Tibial nerve (tissue), 4 donors: ENCODE measurements around the gene AIFM3. TPM values are rescaled to one million over a fixed set of nuclear protein-coding genes. Genes with fewer than 3 reads are reported as not detected.
"Not testable (repeated sequence)": the region's sequence is repeated elsewhere in the genome, so short reads cannot be mapped to it uniquely, and the experiment has no call there.

ENCODE experiments used
- DNase-seq, 2 donors: peaks; one replicate each; pipeline ENCODE4 v3.0.0-alpha.2; 2019; ENCODE audit warnings: low spot score in 2 of 2
- H3K27ac ChIP-seq, 4 donors: fragments of 200-600 bp; sonication (generic) in 3 of 4; one replicate each; pipeline ENCODE4 v1.5.1; 2017 to 2019; ENCODE audit warnings: mild to moderate bottlenecking in 1 of 4
- H3K27me3 ChIP-seq, 2 donors: fragments of 200-600 bp; sonication (generic) in 1 of 2; one replicate each; pipeline versions ENCODE4 v1.5.1 to v1.6.0; 2017 to 2019
- H3K36me3 ChIP-seq, 3 donors: fragments of 200-600 bp; sonication (generic); one replicate each; pipeline ENCODE4 v1.5.1; 2018 to 2019
- H3K4me1 ChIP-seq, 4 donors: fragments of 200-600 bp; sonication (generic) in 3 of 4; one replicate each; pipeline ENCODE4 v1.5.1; 2017 to 2019
- H3K4me3 ChIP-seq, 4 donors: fragments of 200-600 bp; sonication (generic) in 3 of 4; one replicate each; pipeline ENCODE4 v1.5.1; 2017 to 2019; ENCODE audit warnings: mild to moderate bottlenecking in 1 of 4, moderate library complexity in 1 of 4
- H3K9me3 ChIP-seq, 4 donors: fragments of 200-600 bp; sonication (generic) in 3 of 4; one replicate each; pipeline ENCODE4 v1.5.1; 2017 to 2019
- EP300 ChIP-seq, 2 donors: sonication (generic); formaldehyde crosslinking; IDR thresholded peaks; one replicate each; pipeline ENCODE4 v1.6.1; 2017; ENCODE audit warnings: antibody characterized with exemption in 2 of 2, mild to moderate bottlenecking in 1 of 2
- POLR2A ChIP-seq, 2 donors: fragments of 450-650 bp; IDR thresholded peaks; one replicate each; pipeline ENCODE4 v1.6.1; 2017; ENCODE audit warnings: antibody characterized with exemption in 2 of 2, mild to moderate bottlenecking in 2 of 2, moderate library complexity in 2 of 2
- WGBS, 2 donors: methylation state at CpG; one replicate each; pipeline ENCODE4 v1.1.5; 2018; 5-methylcytosine and 5-hydroxymethylcytosine counted together
- total RNA-seq, 4 donors: library from RNA; depleted of rRNA; stranded (reverse); fragments of >200 nt; gene quantifications; one replicate each; pipeline ENCODE4 v1.1.0, GENCODE V29; 2016
- TF ChIP-seq, protein P1 (sequence below), 5 experiments: fragments of 200-600 bp in 3 of 5; fragments of 450-650 bp in 2 of 5; sonication (generic) in 3 of 5; IDR thresholded peaks; one replicate each; pipeline ENCODE4 v1.5.1; 2016 to 2019; ENCODE audit warnings: antibody characterized with exemption in 5 of 5, mild to moderate bottlenecking in 3 of 5, moderate library complexity in 2 of 5

Gene AIFM3
- total RNA-seq, 4 donors from 2014 or later: 0.59 to 3.1 (median 1.8) TPM

DNA sequence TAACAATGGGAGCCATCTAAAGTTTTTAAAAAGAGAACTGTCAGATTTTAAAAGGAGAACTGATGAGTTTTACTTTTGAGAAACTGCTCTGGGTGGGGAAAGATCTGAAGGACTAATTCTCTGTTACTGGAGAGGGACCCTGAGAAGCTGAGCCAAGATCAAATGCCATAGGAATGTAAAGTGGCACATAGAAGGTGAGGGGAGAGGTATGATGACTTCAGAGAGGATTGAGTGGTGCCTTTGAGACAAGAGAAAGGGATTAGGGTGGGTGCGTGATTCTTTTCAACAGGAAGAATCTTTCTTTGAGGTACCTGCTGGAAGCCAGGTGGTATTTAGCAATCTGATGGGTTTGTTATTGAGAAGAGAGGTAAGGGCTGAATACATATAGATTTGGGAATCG is 40.8 kb upstream of the AIFM3 start:
- no peak overlapping the region for H3K4me3 ChIP-seq
- TF ChIP-seq EP300 (IDR thresholded peaks at IDR 0.05) (no peak), POLR2A (IDR thresholded peaks at IDR 0.05) (no peak)
- TF ChIP-seq, protein P1, sequence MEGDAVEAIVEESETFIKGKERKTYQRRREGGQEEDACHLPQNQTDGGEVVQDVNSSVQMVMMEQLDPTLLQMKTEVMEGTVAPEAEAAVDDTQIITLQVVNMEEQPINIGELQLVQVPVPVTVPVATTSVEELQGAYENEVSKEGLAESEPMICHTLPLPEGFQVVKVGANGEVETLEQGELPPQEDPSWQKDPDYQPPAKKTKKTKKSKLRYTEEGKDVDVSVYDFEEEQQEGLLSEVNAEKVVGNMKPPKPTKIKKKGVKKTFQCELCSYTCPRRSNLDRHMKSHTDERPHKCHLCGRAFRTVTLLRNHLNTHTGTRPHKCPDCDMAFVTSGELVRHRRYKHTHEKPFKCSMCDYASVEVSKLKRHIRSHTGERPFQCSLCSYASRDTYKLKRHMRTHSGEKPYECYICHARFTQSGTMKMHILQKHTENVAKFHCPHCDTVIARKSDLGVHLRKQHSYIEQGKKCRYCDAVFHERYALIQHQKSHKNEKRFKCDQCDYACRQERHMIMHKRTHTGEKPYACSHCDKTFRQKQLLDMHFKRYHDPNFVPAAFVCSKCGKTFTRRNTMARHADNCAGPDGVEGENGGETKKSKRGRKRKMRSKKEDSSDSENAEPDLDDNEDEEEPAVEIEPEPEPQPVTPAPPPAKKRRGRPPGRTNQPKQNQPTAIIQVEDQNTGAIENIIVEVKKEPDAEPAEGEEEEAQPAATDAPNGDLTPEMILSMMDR (IDR thresholded peaks at IDR 0.05): no peak
- no peak for DNase-seq
- H3K27me3 ChIP-seq: no peaks in the 10 kb centered on the region
- 91 to 92% methylated on average over 2 of the region's 2 CpGs for WGBS, 2 donors
- no peak overlapping the region for H3K27ac ChIP-seq
- H3K36me3 ChIP-seq: no peaks in the 10 kb centered on the region
- no peaks in the 10 kb centered on the region for H3K9me3 ChIP-seq
- peaks cover 0 to 51% (median 9%) of the 10 kb centered on the region in 4 donors for H3K4me1 ChIP-seq

DNA sequence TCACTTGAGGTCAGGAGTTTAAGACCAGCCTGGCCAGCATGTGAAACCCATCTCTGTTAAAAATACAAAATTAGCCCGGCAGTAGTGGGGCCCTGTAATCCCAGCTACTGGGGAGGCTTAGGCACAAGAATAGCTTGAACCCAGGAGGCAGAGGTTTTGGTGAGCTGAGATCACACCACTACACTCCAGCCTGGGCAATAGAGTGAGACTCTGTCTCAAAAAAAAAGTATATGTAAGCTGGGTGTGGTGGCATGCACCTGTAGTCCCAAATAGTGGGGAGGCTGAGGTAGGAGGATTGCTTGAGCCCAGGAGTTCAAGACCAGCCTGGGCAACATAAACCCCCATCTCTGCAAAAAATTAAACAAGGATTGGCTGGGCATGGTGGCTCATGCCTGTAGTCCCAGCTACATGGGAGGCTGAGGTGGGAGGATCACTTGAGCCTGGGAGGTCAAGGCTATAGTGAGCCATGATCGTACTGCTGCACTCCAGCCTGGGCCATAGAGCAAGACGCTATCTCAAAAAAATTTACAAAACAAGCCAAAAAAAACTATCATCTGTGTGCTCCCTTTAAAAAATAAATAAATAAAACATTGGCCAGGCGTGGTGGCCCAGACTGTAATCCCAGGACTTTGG is 39.0 kb upstream of the AIFM3 start:
- TF ChIP-seq POLR2A (IDR thresholded peaks at IDR 0.05): no peak
- TF ChIP-seq, protein P1 (IDR thresholded peaks at IDR 0.05): no peak
- TF ChIP-seq EP300 (IDR thresholded peaks at IDR 0.05): no peak
- Histone ChIP-seq H3K36me3 (no peaks in the 10 kb centered on the region), H3K4me1 (peaks cover 0 to 50% (median 5%) of the 10 kb centered on the region in 4 donors), H3K27me3 (no peaks in the 10 kb centered on the region), H3K27ac (no peak overlapping the region), H3K9me3 (no peaks in the 10 kb centered on the region), H3K4me3 (no peak overlapping the region)
- 63 to 66% methylated on average over 4 of the region's 4 CpGs for WGBS, 2 donors
- no peak for DNase-seq

DNA sequence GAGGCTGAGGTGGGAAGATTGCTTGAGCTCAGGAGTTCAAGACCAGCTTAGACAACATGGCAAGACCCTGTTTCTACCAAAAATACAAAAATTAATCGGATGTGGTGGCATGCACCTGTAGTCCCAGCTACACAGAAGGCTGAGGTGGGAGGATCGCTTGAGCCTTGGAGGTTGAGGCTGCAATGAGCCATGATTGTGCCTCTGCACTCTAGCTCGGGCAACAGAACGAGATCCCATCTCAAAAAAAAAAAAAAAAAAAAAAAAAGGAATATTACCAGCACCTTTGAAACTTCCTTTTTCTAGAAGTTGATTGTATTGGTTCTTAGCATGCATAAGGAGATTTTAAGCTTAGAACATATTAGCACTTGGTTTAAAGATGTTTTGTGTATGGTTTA is 38.5 kb upstream of the AIFM3 start:
- Histone ChIP-seq H3K4me1 (peaks cover 0 to 50% (median 5%) of the 10 kb centered on the region in 4 donors), H3K36me3 (peaks cover 0 to 5% (median 0%) of the 10 kb centered on the region in 3 donors), H3K27ac (no peak overlapping the region), H3K4me3 (no peak overlapping the region), H3K9me3 (no peaks in the 10 kb centered on the region), H3K27me3 (no peaks in the 10 kb centered on the region)
- WGBS, 2 donors: 88 to 95% methylated on average over 4 of the region's 4 CpGs
- TF ChIP-seq EP300 (IDR thresholded peaks at IDR 0.05): no peak
- TF ChIP-seq, protein P1 (IDR thresholded peaks at IDR 0.05): no peak
- TF ChIP-seq POLR2A (IDR thresholded peaks at IDR 0.05): no peak
- DNase-seq: no peak

DNA sequence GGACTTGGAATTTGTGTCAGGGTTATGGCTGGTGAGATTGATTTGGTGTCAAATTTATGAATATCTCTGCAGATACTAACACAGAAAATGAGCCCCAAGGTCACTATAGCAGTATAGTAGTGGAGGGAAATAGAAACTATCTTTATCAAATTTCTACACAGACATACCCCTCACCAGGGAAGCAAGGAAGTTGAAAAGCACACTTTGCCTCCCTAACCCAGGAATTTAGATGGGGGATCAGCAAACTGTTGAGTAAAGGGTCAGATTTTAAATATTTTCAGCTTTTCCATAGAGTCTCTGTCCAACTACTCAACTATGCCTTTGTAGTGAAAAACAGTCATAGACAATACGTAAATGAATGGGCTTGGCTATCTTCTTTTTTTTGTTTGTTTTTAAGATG is 37.1 kb upstream of the AIFM3 start:
- Histone ChIP-seq H3K9me3 (no peaks in the 10 kb centered on the region), H3K27me3 (no peaks in the 10 kb centered on the region), H3K4me1 (peaks cover 0 to 52% (median 5%) of the 10 kb centered on the region in 4 donors), H3K4me3 (no peak overlapping the region), H3K36me3 (peaks cover 0 to 19% (median 8%) of the 10 kb centered on the region in 3 donors), H3K27ac (no peak overlapping the region)
- DNase-seq: no peak
- WGBS, 2 donors: 88 to 96% methylated on average over 1 of the region's 1 CpG
- TF ChIP-seq EP300 (IDR thresholded peaks at IDR 0.05) (no peak), POLR2A (IDR thresholded peaks at IDR 0.05) (no peak)
- TF ChIP-seq, protein P1 (IDR thresholded peaks at IDR 0.05): no peak

DNA sequence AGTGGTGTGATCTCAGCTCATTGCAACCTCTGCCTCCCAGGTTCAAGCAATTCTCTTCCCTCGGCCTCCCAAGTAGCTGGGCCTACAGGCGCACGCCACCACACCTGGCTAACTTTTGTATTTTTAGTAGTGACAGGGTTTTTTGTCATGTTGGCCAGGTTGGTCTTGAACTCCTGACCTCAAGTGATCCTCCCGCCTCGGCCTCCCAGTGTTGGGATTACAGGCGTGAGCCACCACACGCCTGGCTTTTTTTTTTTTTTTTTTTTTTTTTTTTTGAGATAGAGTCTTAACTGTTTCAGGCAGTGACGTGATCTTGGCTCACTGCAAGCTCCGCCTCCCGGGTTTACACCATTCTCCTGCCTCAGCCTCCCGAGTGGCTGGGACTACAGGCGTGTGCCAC is 36.6 kb upstream of the AIFM3 start:
- H3K4me3 ChIP-seq, H3K9me3 ChIP-seq, H3K27me3 ChIP-seq, H3K27ac ChIP-seq, DNase-seq: not testable (repeated sequence)
- H3K4me1 ChIP-seq: peaks cover 0 to 50% (median 5%) of the 10 kb centered on the region in 4 donors
- WGBS, 2 donors: 96 to 98% methylated on average over 12 of the region's 12 CpGs
- H3K36me3 ChIP-seq: peaks cover 0 to 24% (median 8%) of the 10 kb centered on the region in 3 donors
